ENCODE data around the gene FOXJ3.

DNA sequence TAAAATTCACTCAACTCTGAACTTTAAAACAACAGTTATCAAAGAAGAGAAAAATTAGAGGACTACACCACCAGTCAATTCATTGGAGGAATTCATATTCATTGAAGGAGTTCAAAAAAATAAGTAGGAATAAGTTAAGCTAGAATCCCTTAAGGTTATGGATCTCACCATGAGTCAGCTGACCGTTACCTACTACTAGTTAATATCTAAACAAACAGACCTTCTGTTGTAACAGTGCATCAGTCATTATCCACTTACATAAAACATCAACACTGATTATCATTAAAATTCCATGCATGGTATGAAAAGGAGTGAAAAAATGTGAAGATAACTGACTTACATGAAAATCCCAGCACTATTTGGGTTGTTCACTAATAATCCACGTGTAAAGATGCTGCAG, 44.9 kb downstream of the FOXJ3 start:
- TF ChIP-seq ZNF274 (IDR thresholded peaks at IDR 0.05; ENCODE audit: low read depth, low read length) (no peak), SUZ12 (IDR thresholded peaks at IDR 0.05; ENCODE audit: extremely low read depth, insufficient read depth, insufficient read length) (no peak)
